HFF-Myc (cell line): Measurements from ENCODE around the gene FAIM2.

Source experiments
- DNase-seq: peaks from one replicate; pipeline ENCODE4 v3.0.0-alpha.2; 2011; ENCODE audit warnings: low read depth; ENCODE audit errors: extremely low read depth
- H3K4me3 ChIP-seq: replicated peaks from 2 replicates; pipeline ENCODE4 v1.5.1; 2011; ENCODE audit warnings: low read depth, mild to moderate bottlenecking, control low read depth, low read length
- TF ChIP-seq, protein P1 (sequence below): IDR thresholded peaks from 2 replicates; pipeline ENCODE4 v1.5.1; 2012; ENCODE audit warnings: mild to moderate bottlenecking, low read depth, low read length, control low read depth; ENCODE audit errors: missing control alignments

FAIM2 gene

DNA sequence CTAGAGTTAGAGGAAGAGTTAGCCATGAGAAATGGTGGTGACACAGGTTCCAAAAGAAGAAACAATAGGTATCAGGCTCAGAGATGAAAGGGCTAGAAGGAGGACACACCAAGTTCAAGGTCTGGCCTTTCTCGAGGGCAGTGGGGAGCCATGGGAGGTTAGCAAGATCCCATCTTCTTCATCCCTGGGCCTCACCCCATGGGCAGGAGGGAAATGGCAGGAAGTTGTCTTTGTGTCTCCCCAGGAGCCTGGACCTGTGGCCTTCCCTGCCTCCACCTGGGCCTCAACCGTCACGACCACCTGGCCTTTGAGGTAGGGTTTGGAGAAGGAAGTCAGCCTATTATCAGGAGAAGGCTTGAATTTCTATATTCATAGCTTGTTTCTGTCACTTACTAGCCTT lies 41.0 kb upstream of the FAIM2 start:
- H3K4me3 ChIP-seq = no peak overlapping the region
- TF ChIP-seq, protein P1, sequence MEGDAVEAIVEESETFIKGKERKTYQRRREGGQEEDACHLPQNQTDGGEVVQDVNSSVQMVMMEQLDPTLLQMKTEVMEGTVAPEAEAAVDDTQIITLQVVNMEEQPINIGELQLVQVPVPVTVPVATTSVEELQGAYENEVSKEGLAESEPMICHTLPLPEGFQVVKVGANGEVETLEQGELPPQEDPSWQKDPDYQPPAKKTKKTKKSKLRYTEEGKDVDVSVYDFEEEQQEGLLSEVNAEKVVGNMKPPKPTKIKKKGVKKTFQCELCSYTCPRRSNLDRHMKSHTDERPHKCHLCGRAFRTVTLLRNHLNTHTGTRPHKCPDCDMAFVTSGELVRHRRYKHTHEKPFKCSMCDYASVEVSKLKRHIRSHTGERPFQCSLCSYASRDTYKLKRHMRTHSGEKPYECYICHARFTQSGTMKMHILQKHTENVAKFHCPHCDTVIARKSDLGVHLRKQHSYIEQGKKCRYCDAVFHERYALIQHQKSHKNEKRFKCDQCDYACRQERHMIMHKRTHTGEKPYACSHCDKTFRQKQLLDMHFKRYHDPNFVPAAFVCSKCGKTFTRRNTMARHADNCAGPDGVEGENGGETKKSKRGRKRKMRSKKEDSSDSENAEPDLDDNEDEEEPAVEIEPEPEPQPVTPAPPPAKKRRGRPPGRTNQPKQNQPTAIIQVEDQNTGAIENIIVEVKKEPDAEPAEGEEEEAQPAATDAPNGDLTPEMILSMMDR = no peak
- DNase-seq = no peak

DNA sequence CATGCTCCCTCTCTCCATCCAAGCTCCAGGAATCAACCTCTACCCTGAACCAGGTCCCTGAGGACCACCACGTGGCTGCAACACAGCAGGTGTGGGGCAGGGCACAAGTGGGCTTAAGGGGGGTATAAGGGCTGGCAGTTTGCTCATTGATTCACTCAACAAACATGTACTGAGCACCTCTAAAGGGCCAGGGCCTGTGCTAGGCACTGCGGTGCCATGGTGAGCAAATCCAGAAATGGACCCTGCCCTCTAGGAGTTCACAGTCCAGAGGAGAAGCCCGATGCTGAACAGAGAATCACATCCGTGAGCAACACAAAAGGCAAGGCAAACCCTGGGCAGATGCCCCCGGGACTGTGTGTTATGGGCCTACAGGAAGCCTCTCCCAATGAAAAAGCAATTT lies 40.3 kb upstream of the FAIM2 start:
- TF ChIP-seq, protein P1 = no peak
- no peak for DNase-seq
- no peak overlapping the region for H3K4me3 ChIP-seq

DNA sequence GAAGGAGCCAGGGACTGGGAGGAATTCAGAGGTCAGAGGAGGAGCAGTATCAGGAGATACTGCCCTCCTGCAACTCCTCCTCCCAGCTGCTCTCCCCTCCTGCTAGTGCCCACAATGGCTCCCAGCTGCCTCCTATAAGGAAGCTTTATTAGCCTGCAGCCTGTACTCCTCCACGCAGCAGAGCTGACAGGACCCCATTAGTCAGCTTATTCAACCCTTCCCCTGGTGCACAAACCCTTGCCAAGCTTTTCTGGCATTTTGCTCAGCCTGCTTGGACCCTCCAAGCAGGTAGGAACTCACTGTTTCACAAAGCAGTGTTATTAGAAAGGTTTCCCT lies 39.9 kb upstream of the FAIM2 start:
- no peak for DNase-seq
- TF ChIP-seq, protein P1 = no peak
- no peak overlapping the region for H3K4me3 ChIP-seq

DNA sequence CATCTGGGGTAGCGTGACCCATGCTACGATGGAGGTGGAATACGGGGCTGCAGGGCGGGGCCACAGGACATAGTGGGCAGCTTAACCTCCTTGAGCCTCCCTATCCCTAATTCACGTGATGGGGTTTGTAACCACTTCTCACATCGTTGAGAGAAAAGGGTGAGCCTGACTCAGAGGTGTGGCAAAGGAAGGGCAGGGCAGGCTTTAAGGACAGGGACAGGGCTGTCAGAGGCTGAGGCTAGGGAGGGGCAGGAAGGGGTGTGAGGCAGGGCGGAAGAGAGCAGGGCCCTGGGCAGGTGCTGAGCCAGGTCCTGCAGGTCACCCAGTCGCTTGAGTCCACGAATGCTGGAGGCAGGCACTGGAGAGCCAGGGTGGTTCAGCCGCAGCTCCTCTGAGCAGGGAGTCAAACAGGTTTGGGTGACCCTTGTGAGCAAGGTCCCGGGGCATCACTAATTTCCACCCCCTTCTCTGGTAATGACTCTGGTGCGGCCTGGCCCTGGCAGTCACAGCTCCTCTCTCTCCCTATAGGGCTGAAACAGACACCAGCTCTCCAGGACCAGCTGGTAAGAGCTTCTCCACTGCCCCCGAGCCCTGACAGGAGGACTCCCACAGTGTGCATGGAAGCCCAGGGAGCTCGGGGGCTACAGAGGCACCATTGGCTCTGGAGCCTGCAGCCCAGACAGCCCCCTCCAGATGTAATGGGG lies 39.4 kb upstream of the FAIM2 start:
- no peak for DNase-seq
- no peak overlapping the region for H3K4me3 ChIP-seq
- TF ChIP-seq, protein P1 = no peak

DNA sequence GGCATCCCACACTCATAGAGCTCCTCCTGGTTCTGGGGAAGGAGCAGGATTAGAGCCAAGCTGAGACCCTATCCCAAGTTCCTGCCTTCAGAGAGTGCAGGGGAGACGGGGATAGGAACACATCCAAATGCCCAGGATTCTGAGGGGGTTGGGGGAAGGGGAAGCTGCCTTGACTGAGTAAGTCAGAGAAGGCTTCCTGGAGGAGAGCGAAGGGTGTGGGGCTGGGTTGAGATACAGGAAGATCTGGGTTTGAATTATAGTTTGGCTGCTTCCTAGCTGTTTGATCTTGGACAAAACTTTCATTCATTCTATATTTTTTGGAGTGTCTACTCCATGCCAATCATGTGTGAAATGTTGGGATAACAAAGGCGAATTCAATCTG lies 38.8 kb upstream of the FAIM2 start:
- no peak overlapping the region for H3K4me3 ChIP-seq
- DNase-seq = no peak
- TF ChIP-seq, protein P1 = no peak

DNA sequence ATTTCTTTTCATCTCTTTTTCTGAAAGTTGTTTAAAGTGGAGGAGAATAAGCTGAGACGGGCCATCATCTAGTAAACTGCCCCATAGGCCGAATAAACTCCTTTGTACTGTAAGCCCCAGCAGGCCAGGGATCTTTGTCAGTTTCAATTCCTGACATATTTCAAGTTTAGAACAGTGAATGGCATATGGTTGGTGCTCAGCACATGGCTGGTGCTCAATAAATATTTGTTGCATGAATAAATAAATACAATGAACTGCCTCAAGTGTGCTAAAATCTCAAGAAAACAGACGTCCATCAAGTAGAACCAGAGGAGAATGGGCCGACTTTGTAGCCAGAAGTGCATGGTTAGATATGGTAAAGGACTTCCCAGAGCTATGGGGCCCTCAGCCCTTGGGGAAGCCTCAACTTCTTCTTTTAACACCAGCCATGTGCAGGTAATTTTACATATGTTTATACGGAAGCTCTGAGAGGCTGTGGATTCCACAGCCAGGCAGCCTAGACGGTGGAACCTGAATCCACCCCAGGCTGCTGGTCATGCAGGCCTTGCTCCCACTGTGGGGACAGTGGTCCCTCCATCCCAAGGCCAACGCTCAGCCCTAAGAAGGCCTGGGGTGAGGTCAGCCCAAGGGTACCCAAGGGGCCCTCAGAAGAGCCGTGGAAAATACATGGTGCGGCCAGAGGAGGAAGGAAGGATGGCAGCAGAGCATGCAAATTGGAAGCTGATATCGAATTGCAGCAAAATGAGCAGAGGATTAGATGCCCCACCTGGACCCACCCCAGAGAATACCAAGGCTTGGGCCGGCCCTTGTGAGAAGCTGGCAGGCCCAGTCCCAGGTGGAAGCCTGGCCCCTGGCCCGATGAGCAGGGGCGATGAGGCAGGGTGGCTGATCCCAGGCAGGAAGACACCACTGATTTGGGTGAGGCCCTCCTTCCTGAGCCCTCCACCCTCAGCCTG lies 38.1 kb upstream of the FAIM2 start:
- no peak for DNase-seq
- TF ChIP-seq, protein P1 = no peak
- H3K4me3 ChIP-seq = no peak overlapping the region
